CD14-positive monocyte (primary cell): ENCODE measurements around the gene RBMS3. TPM values are rescaled to one million over a fixed set of nuclear protein-coding genes. Genes with fewer than 3 reads are reported as not detected.

Experiments used
- DNase-seq, 3 donors: peaks; one replicate each; pipeline ENCODE4 v3.0.0-alpha.2; 2011 to 2022
- H2AFZ ChIP-seq: 2 replicates; pipeline ENCODE4 v1.6.0; 2012; ENCODE audit warnings: mild to moderate bottlenecking, low read depth, low read length, inconsistent platforms; ENCODE audit not compliant: insufficient read depth, poor library complexity, severe bottlenecking
- H3K27ac ChIP-seq, 2 donors: 1 replicate in 1 of 2; 2 replicates in 1 of 2; pipeline ENCODE4 v1.5.1; 2012 to 2013; ENCODE audit warnings: low read length in 2 of 2, control low read depth in 1 of 2, inconsistent platforms in 1 of 2, low read depth in 1 of 2, mild to moderate bottlenecking in 1 of 2
- H3K27me3 ChIP-seq, 2 donors: one replicate each; pipeline versions ENCODE4 v1.6.0 to v1.6.1; 2011 to 2013; ENCODE audit warnings: low read length in 2 of 2; ENCODE audit not compliant: control insufficient read depth in 2 of 2, insufficient read depth in 2 of 2
- H3K36me3 ChIP-seq, 2 donors: replicated peaks in 1 of 2; 1 replicate in 1 of 2; 2 replicates in 1 of 2; pipeline versions ENCODE4 v1.5.1 to v1.6.1; 2012 to 2013; ENCODE audit warnings: low read length in 2 of 2, control low read depth in 1 of 2, inconsistent platforms in 1 of 2, mild to moderate bottlenecking in 1 of 2; ENCODE audit not compliant: insufficient read depth in 2 of 2, control insufficient read depth in 1 of 2
- H3K4me1 ChIP-seq, 2 donors: 1 replicate in 1 of 2; 2 replicates in 1 of 2; pipeline versions ENCODE4 v1.5.1 to v1.6.1; 2012 to 2013; ENCODE audit warnings: low read length in 2 of 2, control low read depth in 1 of 2, inconsistent platforms in 1 of 2, mild to moderate bottlenecking in 1 of 2, moderate library complexity in 1 of 2; ENCODE audit not compliant: insufficient read depth in 2 of 2, control insufficient read depth in 1 of 2
- H3K4me2 ChIP-seq: replicated peaks from 2 replicates; pipeline ENCODE3; 2012; ENCODE audit warnings: low read length, moderate library complexity, mild to moderate bottlenecking; ENCODE audit not compliant: poor library complexity, severe bottlenecking; ENCODE audit errors: extremely low read depth
- H3K4me3 ChIP-seq, 3 experiments: fragments of 200-600 bp in 1 of 3; sonication (generic) in 1 of 3; replicated peaks in 1 of 3; 1 replicate in 2 of 3; 2 replicates in 1 of 3; pipeline ENCODE4 v1.5.1; 2011 to 2013; ENCODE audit warnings: low read length in 3 of 3, mild to moderate bottlenecking in 3 of 3, control low read depth in 2 of 3, low read depth in 2 of 3, inconsistent platforms in 1 of 3, moderate library complexity in 1 of 3
- H3K79me2 ChIP-seq: 2 replicates; pipeline ENCODE4 v1.6.0; 2012; ENCODE audit warnings: mild to moderate bottlenecking, control low read depth, inconsistent platforms, low read length, moderate library complexity; ENCODE audit not compliant: insufficient read depth
- H3K9ac ChIP-seq: 2 replicates; pipeline ENCODE4 v1.6.0; 2017; ENCODE audit warnings: low read length, mild to moderate bottlenecking; ENCODE audit not compliant: insufficient read depth, poor library complexity, severe bottlenecking
- H3K9me3 ChIP-seq, 2 donors: replicated peaks in 1 of 2; 1 replicate in 1 of 2; 2 replicates in 1 of 2; pipeline versions ENCODE4 v1.5.1 to v1.6.1; 2012 to 2013; ENCODE audit warnings: low read length in 2 of 2, control low read depth in 1 of 2; ENCODE audit not compliant: control insufficient read depth in 1 of 2, insufficient read depth in 1 of 2
- H4K20me1 ChIP-seq: 2 replicates; pipeline ENCODE4 v1.6.0; 2012; ENCODE audit warnings: mild to moderate bottlenecking, low read length, control low read depth, moderate library complexity; ENCODE audit not compliant: insufficient read depth
- H3K27ac Mint-ChIP-seq, 7 donors: one replicate each; pipeline ENCODE4 v1.8.0; 2020; ENCODE audit warnings: mild to moderate bottlenecking in 7 of 7, mixed read lengths in 7 of 7, moderate library complexity in 6 of 7, inconsistent platforms in 2 of 7
- H3K27me3 Mint-ChIP-seq, 3 donors: one replicate each; pipeline ENCODE4 v1.8.0; 2021 to 2022; ENCODE audit warnings: low read depth in 3 of 3, mild to moderate bottlenecking in 3 of 3, mixed read lengths in 3 of 3, moderate library complexity in 3 of 3, inconsistent platforms in 1 of 3
- H3K36me3 Mint-ChIP-seq, 2 donors: one replicate each; pipeline ENCODE4 v1.8.0; 2020; ENCODE audit warnings: mixed read lengths in 2 of 2, inconsistent platforms in 1 of 2, mild to moderate bottlenecking in 1 of 2
- H3K4me1 Mint-ChIP-seq: one replicate; pipeline ENCODE4 v1.8.0; 2020; ENCODE audit warnings: mild to moderate bottlenecking, mixed read lengths
- H3K4me3 Mint-ChIP-seq, 2 donors: one replicate each; pipeline ENCODE4 v1.8.0; 2020; ENCODE audit warnings: mild to moderate bottlenecking in 2 of 2, mixed read lengths in 2 of 2, moderate library complexity in 1 of 2
- H3K9me3 Mint-ChIP-seq, 7 donors: one replicate each; pipeline ENCODE4 v1.8.0; 2020 to 2022; ENCODE audit warnings: mixed read lengths in 7 of 7, mild to moderate bottlenecking in 6 of 7, moderate library complexity in 6 of 7, inconsistent platforms in 2 of 7
- CTCF ChIP-seq: fragments of 200-600 bp; IDR thresholded peaks from one replicate; pipeline ENCODE4 v1.8.0; 2022; ENCODE audit warnings: antibody characterized with exemption, mild to moderate bottlenecking
- WGBS: methylation state at CpG from one replicate; pipeline ENCODE4 v1.1.5; 2013; ENCODE audit warnings: missing lambda C conversion rate; ENCODE audit not compliant: insufficient coverage; 5-methylcytosine and 5-hydroxymethylcytosine counted together
- intact Hi-C, 2 donors: fragments of 100-400 bp; cut with micrococcal nuclease; formaldehyde crosslinking; loops; one replicate each; pipeline versions ENCODE4 v1.15.0 to v1.15.1; 2023
- polyA plus RNA-seq, 3 donors: library from polyadenylated mRNA; depleted of rRNA in 1 of 3; unstranded in 2 of 3; stranded (reverse) in 1 of 3; fragments of 300-500 nt in 2 of 3; fragments of >200 nt in 1 of 3; fragmentation: Illumina TruSeq in 2 of 3; gene quantifications; 1 replicate in 2 of 3; 2 replicates in 1 of 3; pipeline ENCODE4 v1.2.3, GENCODE V29; 2012 to 2021

RBMS3 gene
- polyA plus RNA-seq, 3 donors, result not detected

DNA sequence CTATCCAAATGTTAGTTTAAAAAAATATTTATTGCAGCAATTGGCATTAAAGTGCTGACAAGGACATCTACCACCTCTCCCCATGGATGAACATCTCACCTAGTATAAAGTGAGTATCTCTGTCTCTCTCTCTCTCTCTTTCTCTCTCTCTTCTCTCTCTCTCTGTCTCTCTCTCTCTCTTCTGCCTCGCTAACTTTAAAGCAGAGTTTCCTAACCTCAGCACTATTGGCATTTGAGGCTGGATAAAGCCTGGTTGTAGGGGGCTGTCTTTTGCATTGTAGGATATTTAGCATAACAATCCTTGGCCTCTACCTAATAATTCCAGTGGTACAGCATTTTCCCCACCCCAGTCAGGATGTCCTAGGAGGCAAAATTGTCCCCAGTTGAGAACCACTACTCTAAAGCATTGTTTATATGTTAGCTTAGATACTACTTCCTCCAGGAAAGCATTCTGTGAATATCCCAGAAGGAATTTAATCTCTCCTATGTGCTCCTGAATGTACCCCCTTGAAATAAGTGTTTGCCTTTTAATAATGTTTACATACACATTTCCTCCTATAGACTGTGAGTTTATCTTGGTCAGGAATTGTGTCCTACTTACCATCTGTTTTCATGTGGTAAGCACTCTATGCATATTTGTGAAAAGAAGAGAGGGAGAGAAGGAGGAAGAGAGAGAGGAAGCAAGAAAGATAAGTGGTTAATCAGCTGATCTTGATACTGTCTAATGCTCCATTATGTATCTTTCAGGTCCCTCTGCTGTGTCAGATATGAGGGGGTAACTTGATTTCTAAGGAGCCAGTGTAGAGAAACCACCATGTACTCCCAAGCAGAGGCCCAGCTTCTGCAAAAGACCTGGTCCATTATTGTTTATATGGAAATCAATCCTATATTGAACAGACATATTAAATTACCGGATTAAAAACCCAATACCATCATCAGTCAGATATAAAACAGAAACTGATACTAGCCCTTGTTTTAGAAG, 346.6 kb downstream of the RBMS3 start:
- Histone ChIP-seq H3K4me1 (no peaks in the 10 kb centered on the region), H3K36me3 (no peaks in the 10 kb centered on the region), H3K4me3 (no peak overlapping the region), H3K9me3 (no peaks in the 10 kb centered on the region), H3K4me2 (no peak overlapping the region), H2AFZ (no peak overlapping the region), H3K27me3 (no peaks in the 10 kb centered on the region), H3K9ac (no peak overlapping the region), H3K27ac (no peak overlapping the region), H4K20me1 (no peaks in the 10 kb centered on the region), H3K79me2 (no peaks in the 10 kb centered on the region)
- DNase-seq, result no peak
- Mint-ChIP-seq H3K9me3 (peaks cover 0 to 6% (median 0%) of the 10 kb centered on the region in 7 donors), H3K27ac (no peak overlapping the region), H3K4me3 (no peak overlapping the region), H3K36me3 (no peaks in the 10 kb centered on the region), H3K4me1 (no peaks in the 10 kb centered on the region), H3K27me3 (peaks cover 0 to 4% (median 2%) of the 10 kb centered on the region in 3 donors)
- intact Hi-C loops, result no loop called here
- WGBS, result no CpG with 5 or more reads among the region's 2 CpGs
- TF ChIP-seq CTCF, result no peak

DNA sequence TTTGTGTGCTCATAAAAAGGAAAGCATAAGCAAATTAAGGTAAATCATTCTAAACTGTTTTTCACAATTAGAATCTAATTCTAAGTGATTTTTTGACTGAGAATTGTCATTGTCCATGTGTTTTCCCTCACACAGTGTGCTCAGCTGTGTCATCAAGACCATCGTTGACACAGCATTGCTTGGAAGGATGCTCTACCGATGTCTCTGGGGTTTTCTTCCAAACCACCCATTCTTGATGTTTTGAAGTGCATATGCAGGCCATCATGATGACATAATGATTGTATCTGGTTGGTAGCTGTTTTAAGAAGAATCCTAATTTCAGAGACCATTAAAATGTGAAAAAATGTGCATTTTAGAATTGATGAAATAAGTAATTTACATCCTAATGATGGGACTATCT, 347.9 kb downstream of the RBMS3 start:
- Histone ChIP-seq H2AFZ (no peak overlapping the region), H3K4me2 (no peak overlapping the region), H3K4me3 (no peak overlapping the region), H3K4me1 (no peaks in the 10 kb centered on the region), H3K36me3 (no peaks in the 10 kb centered on the region), H3K79me2 (no peaks in the 10 kb centered on the region), H3K27ac (no peak overlapping the region), H3K27me3 (no peaks in the 10 kb centered on the region), H3K9me3 (no peaks in the 10 kb centered on the region), H3K9ac (no peak overlapping the region), H4K20me1 (no peaks in the 10 kb centered on the region)
- DNase-seq, result no peak
- no peaks in the 10 kb centered on the region for H3K36me3 Mint-ChIP-seq
- no peak for TF ChIP-seq CTCF
- H3K27ac Mint-ChIP-seq, result no peak overlapping the region
- H3K4me1 Mint-ChIP-seq, result no peaks in the 10 kb centered on the region
- no CpG with 5 or more reads among the region's 2 CpGs for WGBS
- H3K9me3 Mint-ChIP-seq, result peaks cover 0 to 4% (median 0%) of the 10 kb centered on the region in 7 donors
- H3K4me3 Mint-ChIP-seq, result no peak overlapping the region
- peaks cover 0 to 4% (median 2%) of the 10 kb centered on the region in 3 donors for H3K27me3 Mint-ChIP-seq
- intact Hi-C loops, result no loop called here
